HCT116 (cell line): ENCODE results near the gene SRP9.

Experiments
- ATF3 ChIP-seq: IDR thresholded peaks from 2 replicates; pipeline ENCODE4 v1.6.1; 2012
- CTCF ChIP-seq, 3 experiments: fragments of 200-600 bp in 1 of 3; sonication (generic) in 1 of 3; IDR thresholded peaks in 2 of 3; conservative IDR thresholded peaks in 1 of 3; 2 replicates each; pipeline ENCODE4 v1.5.1; 2012 to 2017; ENCODE audit warnings: low read depth in 2 of 3, low read length in 2 of 3, antibody characterized with exemption in 1 of 3, borderline replicate concordance in 1 of 3, control low read depth in 1 of 3, mild to moderate bottlenecking in 1 of 3, mixed read lengths in 1 of 3, mixed run types in 1 of 3, moderate library complexity in 1 of 3; ENCODE audit not compliant: insufficient read depth in 1 of 3
- ELF1 ChIP-seq: IDR thresholded peaks from 2 replicates; pipeline ENCODE4 v1.6.1; 2012; ENCODE audit warnings: low read depth, borderline replicate concordance
- JUND ChIP-seq: IDR thresholded peaks from 2 replicates; pipeline ENCODE4 v1.6.1; 2012
- POLR2A ChIP-seq: IDR thresholded peaks from 2 replicates; pipeline ENCODE4 v1.7.0; 2011; ENCODE audit warnings: borderline replicate concordance; ENCODE audit not compliant: insufficient read depth, insufficient read length; ENCODE audit errors: extremely low read depth
- POLR2AphosphoS5 ChIP-seq: IDR thresholded peaks from 2 replicates; pipeline ENCODE4 v1.6.1; 2011; ENCODE audit warnings: mild to moderate bottlenecking, low read depth, low read length, moderate library complexity
- RAD21 ChIP-seq: IDR thresholded peaks from 2 replicates; pipeline ENCODE4 v1.6.1; 2012; ENCODE audit warnings: low read depth, mild to moderate bottlenecking
- REST ChIP-seq: IDR thresholded peaks from 2 replicates; pipeline ENCODE4 v1.6.1; 2012; ENCODE audit warnings: low read depth
- SP1 ChIP-seq: IDR thresholded peaks from 2 replicates; pipeline ENCODE4 v1.6.1; 2012; ENCODE audit warnings: low read depth
- SRF ChIP-seq: IDR thresholded peaks from 2 replicates; pipeline ENCODE4 v1.6.1; 2012; ENCODE audit warnings: low read depth
- YY1 ChIP-seq: IDR thresholded peaks from 2 replicates; pipeline ENCODE4 v1.6.1; 2011; ENCODE audit warnings: low read length, low read depth, moderate library complexity, mild to moderate bottlenecking; ENCODE audit not compliant: insufficient replicate concordance; ENCODE audit errors: extremely low read depth
- ZNF274 ChIP-seq: fragments of 200-500 bp; sonication (Bioruptor generic); IDR thresholded peaks from 2 replicates; pipeline ENCODE4 v1.6.1; 2014; ENCODE audit warnings: mild to moderate bottlenecking, low read depth, low read length, inconsistent platforms

GRCh38 chr1:225780630-225781029 lies 3.0 kb downstream of the SRP9 start:
- TF ChIP-seq POLR2AphosphoS5, result no peak
- no peak for TF ChIP-seq CTCF (IDR thresholded peaks at IDR 0.05 in 2 of 3, conservative IDR thresholded peaks at IDR 0.05 in 1 of 3; ENCODE audit: borderline replicate concordance in 1 of 3, insufficient read depth in 1 of 3, low read depth in 2 of 3, low read length in 2 of 3)
- TF ChIP-seq YY1, result no peak
- no peak for TF ChIP-seq JUND
- no peak for TF ChIP-seq ZNF274
- TF ChIP-seq SRF, result no peak
- no peak for TF ChIP-seq POLR2A
- no peak for TF ChIP-seq ATF3
- no peak for TF ChIP-seq SP1
- TF ChIP-seq ELF1, result no peak
- TF ChIP-seq REST, result no peak
- no peak for TF ChIP-seq RAD21
